ENCODE results near the gene TTLL5.

Gene TTLL5

DNA sequence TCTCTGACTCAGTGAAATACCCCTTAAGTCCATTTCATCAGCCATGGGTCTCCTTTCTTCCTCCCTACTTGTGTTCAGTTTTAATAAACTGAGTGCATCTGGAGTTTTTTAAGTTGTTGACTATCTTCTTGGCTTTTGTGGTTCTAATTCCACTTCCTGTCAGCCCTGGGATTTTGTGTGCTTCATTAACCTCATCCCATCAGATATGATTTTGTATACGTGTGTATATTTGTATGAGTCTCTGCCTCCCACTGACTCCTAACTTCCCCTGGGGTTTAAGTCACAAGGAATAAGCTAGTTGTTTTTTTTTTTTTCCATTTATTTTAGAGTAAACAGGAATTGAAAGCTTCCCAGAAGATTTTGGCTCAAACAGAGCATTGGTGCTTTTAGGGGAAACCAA, 62.7 kb downstream of the TTLL5 start:
- H3K9ac ChIP-seq (ENCODE audit: low read length): no peak overlapping the region
- H3K36me3 ChIP-seq (ENCODE audit: control insufficient read depth, insufficient read depth, low read length): no peaks in the 10 kb centered on the region
- H3K4me1 ChIP-seq (ENCODE audit: control insufficient read depth, insufficient read depth, low read length): peaks cover 4% of the 10 kb centered on the region
- H3K9me3 ChIP-seq (ENCODE audit: control insufficient read depth, low read length): no peaks in the 10 kb centered on the region
- no peak overlapping the region for H3K4me3 ChIP-seq (ENCODE audit: low read length)
- H3K27me3 ChIP-seq (ENCODE audit: control insufficient read depth, insufficient read depth, low read length): no peaks in the 10 kb centered on the region

- H3K36me3 ChIP-seq (ENCODE audit: control insufficient read depth, insufficient read depth, low read length): no peaks in the 10 kb centered on the region
- H3K4me1 ChIP-seq (ENCODE audit: control insufficient read depth, insufficient read depth, low read length): peaks cover 4% of the 10 kb centered on the region
- no peaks in the 10 kb centered on the region for H3K9me3 ChIP-seq (ENCODE audit: control insufficient read depth, low read length)
- H3K9ac ChIP-seq (ENCODE audit: low read length): no peak overlapping the region
- H3K4me3 ChIP-seq (ENCODE audit: low read length): no peak overlapping the region
- no peaks in the 10 kb centered on the region for H3K27me3 ChIP-seq (ENCODE audit: control insufficient read depth, insufficient read depth, low read length)
These were observed 63.6 kb downstream of the TTLL5 start for GRCh38 chr14:75724414-75725204.

DNA sequence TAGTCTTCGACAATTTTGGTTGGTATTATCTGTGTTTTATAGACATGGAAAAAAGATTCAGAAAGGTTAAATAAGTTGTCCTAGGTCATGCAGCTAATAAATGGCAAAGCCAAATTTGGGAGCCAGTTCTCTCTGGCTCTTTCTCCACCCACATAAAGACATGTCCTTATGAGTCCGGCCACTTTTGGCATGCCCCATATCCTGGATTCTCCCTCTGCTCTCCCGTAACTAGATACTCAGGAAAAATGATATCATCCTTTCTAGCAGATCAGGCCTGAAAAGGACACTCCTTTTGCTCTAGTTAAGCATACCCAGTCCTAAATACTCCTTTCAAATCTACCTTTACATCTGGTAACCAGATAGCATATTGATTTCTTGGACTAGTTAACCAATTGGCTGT, 64.4 kb downstream of the TTLL5 start:
- Histone ChIP-seq H3K9ac (ENCODE audit: low read length) (no peak overlapping the region), H3K4me1 (ENCODE audit: control insufficient read depth, insufficient read depth, low read length) (peaks cover 4% of the 10 kb centered on the region), H3K4me3 (ENCODE audit: low read length) (no peak overlapping the region), H3K27me3 (ENCODE audit: control insufficient read depth, insufficient read depth, low read length) (no peaks in the 10 kb centered on the region), H3K9me3 (ENCODE audit: control insufficient read depth, low read length) (no peaks in the 10 kb centered on the region), H3K36me3 (ENCODE audit: control insufficient read depth, insufficient read depth, low read length) (no peaks in the 10 kb centered on the region)

GRCh38 chr14:75726321-75726720, 65.3 kb downstream of the TTLL5 start:
- Histone ChIP-seq H3K4me1 (ENCODE audit: control insufficient read depth, insufficient read depth, low read length) (peaks cover 4% of the 10 kb centered on the region), H3K9me3 (ENCODE audit: control insufficient read depth, low read length) (no peaks in the 10 kb centered on the region), H3K4me3 (ENCODE audit: low read length) (no peak overlapping the region), H3K36me3 (ENCODE audit: control insufficient read depth, insufficient read depth, low read length) (no peaks in the 10 kb centered on the region), H3K27me3 (ENCODE audit: control insufficient read depth, insufficient read depth, low read length) (no peaks in the 10 kb centered on the region), H3K9ac (ENCODE audit: low read length) (no peak overlapping the region)

GRCh38 chr14:75727124-75727523, 66.1 kb downstream of the TTLL5 start:
- Histone ChIP-seq H3K9me3 (ENCODE audit: control insufficient read depth, low read length) (no peaks in the 10 kb centered on the region), H3K4me1 (ENCODE audit: control insufficient read depth, insufficient read depth, low read length) (peaks cover 4% of the 10 kb centered on the region), H3K9ac (ENCODE audit: low read length) (no peak overlapping the region), H3K4me3 (ENCODE audit: low read length) (no peak overlapping the region), H3K27me3 (ENCODE audit: control insufficient read depth, insufficient read depth, low read length) (no peaks in the 10 kb centered on the region), H3K36me3 (ENCODE audit: control insufficient read depth, insufficient read depth, low read length) (no peaks in the 10 kb centered on the region)

GRCh38 chr14:75732888-75733287, 71.8 kb downstream of the TTLL5 start:
- Histone ChIP-seq H3K36me3 (ENCODE audit: control insufficient read depth, insufficient read depth, low read length) (no peaks in the 10 kb centered on the region), H3K27me3 (ENCODE audit: control insufficient read depth, insufficient read depth, low read length) (no peaks in the 10 kb centered on the region), H3K4me3 (ENCODE audit: low read length) (no peak overlapping the region), H3K4me1 (ENCODE audit: control insufficient read depth, insufficient read depth, low read length) (no peaks in the 10 kb centered on the region), H3K9me3 (ENCODE audit: control insufficient read depth, low read length) (no peaks in the 10 kb centered on the region), H3K9ac (ENCODE audit: low read length) (no peak overlapping the region)

- H3K27me3 ChIP-seq (ENCODE audit: control insufficient read depth, insufficient read depth, low read length): no peaks in the 10 kb centered on the region
- H3K9ac ChIP-seq (ENCODE audit: low read length): no peak overlapping the region
- H3K9me3 ChIP-seq (ENCODE audit: control insufficient read depth, low read length): no peaks in the 10 kb centered on the region
- no peaks in the 10 kb centered on the region for H3K36me3 ChIP-seq (ENCODE audit: control insufficient read depth, insufficient read depth, low read length)
- H3K4me1 ChIP-seq (ENCODE audit: control insufficient read depth, insufficient read depth, low read length): no peaks in the 10 kb centered on the region
- no peak overlapping the region for H3K4me3 ChIP-seq (ENCODE audit: low read length)
These were observed 73.8 kb downstream of the TTLL5 start for GRCh38 chr14:75734854-75735253.

GRCh38 chr14:75736845-75737485, 75.9 kb downstream of the TTLL5 start:
- H3K4me1 ChIP-seq (ENCODE audit: control insufficient read depth, insufficient read depth, low read length): no peaks in the 10 kb centered on the region
- H3K9ac ChIP-seq (ENCODE audit: low read length): no peak overlapping the region
- H3K27me3 ChIP-seq (ENCODE audit: control insufficient read depth, insufficient read depth, low read length): no peaks in the 10 kb centered on the region
- no peak overlapping the region for H3K4me3 ChIP-seq (ENCODE audit: low read length)
- H3K9me3 ChIP-seq (ENCODE audit: control insufficient read depth, low read length): no peaks in the 10 kb centered on the region
- H3K36me3 ChIP-seq (ENCODE audit: control insufficient read depth, insufficient read depth, low read length): no peaks in the 10 kb centered on the region

- H3K9ac ChIP-seq (ENCODE audit: low read length): no peak overlapping the region
- H3K27me3 ChIP-seq (ENCODE audit: control insufficient read depth, insufficient read depth, low read length): no peaks in the 10 kb centered on the region
- H3K4me1 ChIP-seq (ENCODE audit: control insufficient read depth, insufficient read depth, low read length): no peaks in the 10 kb centered on the region
- no peaks in the 10 kb centered on the region for H3K9me3 ChIP-seq (ENCODE audit: control insufficient read depth, low read length)
- H3K36me3 ChIP-seq (ENCODE audit: control insufficient read depth, insufficient read depth, low read length): no peaks in the 10 kb centered on the region
- no peak overlapping the region for H3K4me3 ChIP-seq (ENCODE audit: low read length)
These were observed 77.1 kb downstream of the TTLL5 start for GRCh38 chr14:75738192-75738591.

- Histone ChIP-seq H3K9me3 (ENCODE audit: control insufficient read depth, low read length) (no peaks in the 10 kb centered on the region), H3K27me3 (ENCODE audit: control insufficient read depth, insufficient read depth, low read length) (no peaks in the 10 kb centered on the region)
These were observed 81.8 kb downstream of the TTLL5 start for GRCh38 chr14:75742867-75743266.

DNA sequence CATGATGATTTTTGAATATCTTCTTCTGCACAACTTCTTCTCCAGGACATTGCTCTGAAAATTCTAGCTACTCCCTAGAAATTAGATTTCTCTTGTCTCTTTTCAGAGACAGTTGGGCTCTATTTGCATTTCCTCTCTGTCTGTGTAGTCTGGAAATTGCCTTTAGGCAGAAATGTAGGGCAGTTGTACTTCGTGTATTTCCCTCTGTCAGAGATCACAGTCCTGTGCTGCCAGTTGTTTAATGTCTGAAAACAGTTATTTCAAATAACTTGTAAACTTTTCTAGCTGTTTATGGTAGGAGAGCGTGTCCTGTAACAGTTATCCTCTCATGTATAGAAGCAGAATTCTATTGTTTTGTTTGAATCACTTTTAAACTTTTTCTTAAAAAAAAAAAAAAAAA, 86.9 kb downstream of the TTLL5 start:
- Histone ChIP-seq H3K9me3 (ENCODE audit: control insufficient read depth, low read length) (no peaks in the 10 kb centered on the region), H3K4me1 (ENCODE audit: control insufficient read depth, insufficient read depth, low read length) (no peaks in the 10 kb centered on the region), H3K36me3 (ENCODE audit: control insufficient read depth, insufficient read depth, low read length) (no peaks in the 10 kb centered on the region), H3K4me3 (ENCODE audit: low read length) (no peak overlapping the region), H3K9ac (ENCODE audit: low read length) (no peak overlapping the region), H3K27me3 (ENCODE audit: control insufficient read depth, insufficient read depth, low read length) (no peaks in the 10 kb centered on the region)

More at GRCh38 chr14:75742867-75743266, 81.8 kb downstream of the TTLL5 start:
- H3K36me3 ChIP-seq (ENCODE audit: control insufficient read depth, insufficient read depth, low read length): no peaks in the 10 kb centered on the region
- no peaks in the 10 kb centered on the region for H3K4me1 ChIP-seq (ENCODE audit: control insufficient read depth, insufficient read depth, low read length)
- H3K9ac ChIP-seq (ENCODE audit: low read length): no peak overlapping the region
- H3K4me3 ChIP-seq (ENCODE audit: low read length): no peak overlapping the region

- H3K9me3 ChIP-seq (ENCODE audit: control insufficient read depth, low read length): no peaks in the 10 kb centered on the region
- H3K4me1 ChIP-seq (ENCODE audit: control insufficient read depth, insufficient read depth, low read length): no peaks in the 10 kb centered on the region
- no peak overlapping the region for H3K4me3 ChIP-seq (ENCODE audit: low read length)
- no peaks in the 10 kb centered on the region for H3K36me3 ChIP-seq (ENCODE audit: control insufficient read depth, insufficient read depth, low read length)
- H3K9ac ChIP-seq (ENCODE audit: low read length): no peak overlapping the region
- H3K27me3 ChIP-seq (ENCODE audit: control insufficient read depth, insufficient read depth, low read length): no peaks in the 10 kb centered on the region
These were observed 87.3 kb downstream of the TTLL5 start for GRCh38 chr14:75748336-75748735.

Data from mucosa of stomach (tissue), 1 donor.